ENCODE measurements around the gene E4F1. TPM values are rescaled to one million over a fixed set of nuclear protein-coding genes. Genes with fewer than 3 reads are reported as not detected.

The E4F1 gene
- total and polyA plus RNA-seq, 2 of the 13 experiments (the other 11 are each of a cell fraction or from before 2014, with no cell fraction given) = 13.8 to 19.5 TPM

DNA sequence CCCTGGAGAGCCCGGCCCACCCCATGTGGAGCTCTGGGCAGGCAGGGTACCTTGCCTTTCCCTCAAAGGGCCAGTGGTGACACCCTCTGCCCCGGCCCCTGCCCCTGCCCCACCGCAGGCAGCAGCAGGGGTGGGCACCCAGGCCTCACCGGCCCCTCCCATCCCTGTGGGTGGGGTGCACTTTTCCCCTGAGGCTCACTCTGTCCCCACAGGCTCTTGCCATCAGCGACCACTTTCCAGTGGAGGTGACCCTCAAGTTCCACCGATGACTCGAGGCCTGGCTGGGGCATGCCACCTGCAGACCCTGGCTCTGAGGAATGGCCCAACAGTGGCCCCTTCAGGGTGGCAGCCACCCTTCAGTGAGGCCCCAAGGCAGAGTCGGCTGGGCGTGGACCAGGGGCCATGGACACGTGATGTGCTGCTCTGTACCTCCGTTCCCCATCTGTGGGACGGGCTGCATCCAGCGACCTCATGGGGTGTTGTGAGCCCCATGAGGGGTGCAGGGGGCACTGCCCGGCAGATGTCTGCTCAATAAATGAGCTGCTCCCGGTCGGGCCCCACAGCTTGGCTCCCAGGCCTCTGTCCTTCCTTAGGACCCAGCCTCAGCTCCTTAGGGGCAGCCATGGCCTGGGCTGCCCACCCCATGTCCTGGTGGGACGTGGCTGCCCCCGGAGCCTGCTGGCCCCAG is 14.9 kb downstream of the E4F1 start (continued):
- TF ChIP-seq, protein P1, sequence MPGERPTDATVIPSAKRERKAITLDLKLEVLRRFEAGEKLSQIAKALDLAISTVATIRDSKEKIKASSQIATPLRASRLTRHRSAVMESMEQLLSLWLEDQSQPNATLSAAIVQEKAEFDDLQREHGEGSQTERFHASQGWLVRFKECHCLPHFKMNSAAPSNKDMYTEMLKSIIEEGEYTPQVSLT (CRISPR knock-in tag; IDR thresholded peaks at IDR 0.05; ENCODE audit: borderline replicate concordance, low read depth) = no peak
- no peak for TF ChIP-seq ZNF205 (CRISPR knock-in tag; IDR thresholded peaks at IDR 0.05)
- TF ChIP-seq PREB (CRISPR knock-in tag; IDR thresholded peaks at IDR 0.05) = no peak
- TF ChIP-seq, protein P2, sequence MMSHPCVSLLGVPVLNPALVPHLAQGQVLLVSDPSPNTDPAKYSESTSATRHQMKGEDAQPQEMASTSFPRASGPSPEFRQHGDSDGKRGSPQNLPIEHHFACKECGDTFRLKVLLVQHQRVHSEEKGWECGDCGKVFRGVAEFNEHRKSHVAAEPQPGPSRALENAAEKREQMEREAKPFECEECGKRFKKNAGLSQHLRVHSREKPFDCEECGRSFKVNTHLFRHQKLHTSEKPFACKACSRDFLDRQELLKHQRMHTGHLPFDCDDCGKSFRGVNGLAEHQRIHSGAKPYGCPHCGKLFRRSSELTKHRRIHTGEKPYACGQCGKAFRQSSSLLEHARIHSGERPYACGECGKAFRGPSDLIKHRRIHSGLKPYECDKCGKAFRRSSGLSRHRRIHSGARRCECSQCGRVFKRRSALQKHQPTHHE (CRISPR knock-in tag; IDR thresholded peaks at IDR 0.05; ENCODE audit: borderline replicate concordance) = no peak
- no peak for TF ChIP-seq STAT5B (CRISPR knock-in tag; IDR thresholded peaks at IDR 0.05)
- TF ChIP-seq POLR2A (IDR thresholded peaks at IDR 0.05; ENCODE audit: insufficient read depth in 1 of 2, low read depth in 2 of 2, low read length in 2 of 2) = peak in 1 of 2 experiments; percentile 45; a peak in 1 of 4 replicates
- TF ChIP-seq ISL2 (CRISPR knock-in tag; IDR thresholded peaks at IDR 0.05) = no peak
- TF ChIP-seq MAFF (IDR thresholded peaks at IDR 0.05; ENCODE audit: low read depth, low read length) = no peak
- TF ChIP-seq KLF13 (CRISPR knock-in tag; IDR thresholded peaks at IDR 0.05) = no peak
- TF ChIP-seq RBM22 (optimal IDR thresholded peaks at IDR 0.05; ENCODE audit: low read length) = peak; percentile 92
- no peak for TF ChIP-seq KDM1A (CRISPR knock-in tag; IDR thresholded peaks at IDR 0.05)
- no peak for TF ChIP-seq ARNT (IDR thresholded peaks at IDR 0.05)
- TF ChIP-seq AGO2 (optimal IDR thresholded peaks at IDR 0.05; ENCODE audit: low read depth, low read length) = peak; percentile 96
- TF ChIP-seq HOXD1 (CRISPR knock-in tag; IDR thresholded peaks at IDR 0.05) = no peak
- TF ChIP-seq TBP (CRISPR knock-in tag; IDR thresholded peaks at IDR 0.05) = no peak
- no peak for TF ChIP-seq ZNF337 (CRISPR knock-in tag; IDR thresholded peaks at IDR 0.05; ENCODE audit: borderline replicate concordance, low read depth)
- no peak for TF ChIP-seq CHD2 (IDR thresholded peaks at IDR 0.05; ENCODE audit: low read depth, low read length)
- no peak for TF ChIP-seq MED8 (CRISPR knock-in tag; IDR thresholded peaks at IDR 0.05; ENCODE audit: insufficient replicate concordance)
- no peak for TF ChIP-seq E2F1 (CRISPR knock-in tag; IDR thresholded peaks at IDR 0.05)
- TF ChIP-seq U2AF2 (IDR thresholded peaks at IDR 0.05; ENCODE audit: low read depth, low read length) = no peak
- TF ChIP-seq ZNF674 (CRISPR knock-in tag; IDR thresholded peaks at IDR 0.05; ENCODE audit: low read depth) = no peak
- TF ChIP-seq, protein P3, sequence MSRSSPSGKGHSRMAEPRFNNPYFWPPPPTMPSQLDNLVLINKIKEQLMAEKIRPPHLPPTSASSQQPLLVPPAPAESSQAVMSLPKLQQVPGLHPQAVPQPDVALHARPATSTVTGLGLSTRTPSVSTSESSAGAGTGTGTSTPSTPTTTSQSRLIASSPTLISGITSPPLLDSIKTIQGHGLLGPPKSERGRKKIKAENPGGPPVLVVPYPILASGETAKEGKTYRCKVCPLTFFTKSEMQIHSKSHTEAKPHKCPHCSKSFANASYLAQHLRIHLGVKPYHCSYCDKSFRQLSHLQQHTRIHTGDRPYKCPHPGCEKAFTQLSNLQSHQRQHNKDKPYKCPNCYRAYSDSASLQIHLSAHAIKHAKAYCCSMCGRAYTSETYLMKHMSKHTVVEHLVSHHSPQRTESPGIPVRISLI (CRISPR knock-in tag; IDR thresholded peaks at IDR 0.05; ENCODE audit: borderline replicate concordance) = no peak
- TF ChIP-seq GFI1 (CRISPR knock-in tag; IDR thresholded peaks at IDR 0.05; ENCODE audit: borderline replicate concordance) = no peak
- no peak for TF ChIP-seq PHF21A (CRISPR knock-in tag; IDR thresholded peaks at IDR 0.05)
- TF ChIP-seq RBFOX2 (IDR thresholded peaks at IDR 0.05; ENCODE audit: low read depth, low read length) = no peak; the same call in 1 of the 2 replicates
- TF ChIP-seq ZNF616 (CRISPR knock-in tag; IDR thresholded peaks at IDR 0.05; ENCODE audit: low read depth) = no peak
- no peak for TF ChIP-seq PAWR (CRISPR knock-in tag; IDR thresholded peaks at IDR 0.05; ENCODE audit: borderline replicate concordance)
- TF ChIP-seq ZFY (CRISPR knock-in tag; IDR thresholded peaks at IDR 0.05) = peak; percentile 11; the same call in 1 of the 2 replicates
